Suprapubic skin (tissue), 3 donors: Measurements from ENCODE around the gene C1orf21.

ENCODE experiments used
- EP300 ChIP-seq: sonication (generic); formaldehyde crosslinking; IDR thresholded peaks from one replicate; pipeline ENCODE4 v1.6.1; 2017; ENCODE audit warnings: antibody characterized with exemption
- POLR2A ChIP-seq, 2 donors: fragments of 450-650 bp; IDR thresholded peaks; one replicate each; pipeline ENCODE4 v1.6.1; 2017; ENCODE audit warnings: antibody characterized with exemption in 2 of 2, mild to moderate bottlenecking in 2 of 2, moderate library complexity in 2 of 2
- TF ChIP-seq, protein P1 (sequence below), 2 donors: fragments of 200-600 bp in 1 of 2; fragments of 450-650 bp in 1 of 2; sonication (generic) in 1 of 2; IDR thresholded peaks; one replicate each; pipeline ENCODE4 v1.5.1; 2016 to 2019; ENCODE audit warnings: antibody characterized with exemption in 2 of 2, mild to moderate bottlenecking in 1 of 2, moderate library complexity in 1 of 2

- TF ChIP-seq POLR2A (IDR thresholded peaks at IDR 0.05) (no peak), EP300 (no peak)
- TF ChIP-seq, protein P1, sequence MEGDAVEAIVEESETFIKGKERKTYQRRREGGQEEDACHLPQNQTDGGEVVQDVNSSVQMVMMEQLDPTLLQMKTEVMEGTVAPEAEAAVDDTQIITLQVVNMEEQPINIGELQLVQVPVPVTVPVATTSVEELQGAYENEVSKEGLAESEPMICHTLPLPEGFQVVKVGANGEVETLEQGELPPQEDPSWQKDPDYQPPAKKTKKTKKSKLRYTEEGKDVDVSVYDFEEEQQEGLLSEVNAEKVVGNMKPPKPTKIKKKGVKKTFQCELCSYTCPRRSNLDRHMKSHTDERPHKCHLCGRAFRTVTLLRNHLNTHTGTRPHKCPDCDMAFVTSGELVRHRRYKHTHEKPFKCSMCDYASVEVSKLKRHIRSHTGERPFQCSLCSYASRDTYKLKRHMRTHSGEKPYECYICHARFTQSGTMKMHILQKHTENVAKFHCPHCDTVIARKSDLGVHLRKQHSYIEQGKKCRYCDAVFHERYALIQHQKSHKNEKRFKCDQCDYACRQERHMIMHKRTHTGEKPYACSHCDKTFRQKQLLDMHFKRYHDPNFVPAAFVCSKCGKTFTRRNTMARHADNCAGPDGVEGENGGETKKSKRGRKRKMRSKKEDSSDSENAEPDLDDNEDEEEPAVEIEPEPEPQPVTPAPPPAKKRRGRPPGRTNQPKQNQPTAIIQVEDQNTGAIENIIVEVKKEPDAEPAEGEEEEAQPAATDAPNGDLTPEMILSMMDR (IDR thresholded peaks at IDR 0.05) = no peak
These were observed 19.6 kb downstream of the C1orf21 start for GRCh38 chr1:184406479-184406878.
